GM06990 (cell line): ENCODE measurements around the gene MRPL10.

Source experiments
- DNase-seq: peaks from one replicate; pipeline ENCODE4 v3.0.0-alpha.2; 2011; ENCODE audit not compliant: insufficient read length; ENCODE audit errors: extremely low read depth
- H3K27me3 ChIP-seq: replicated peaks from 2 replicates; pipeline ENCODE4 v1.6.0; 2011; ENCODE audit warnings: low read length; ENCODE audit not compliant: control insufficient read depth, insufficient read depth
- H3K36me3 ChIP-seq: 2 replicates; pipeline ENCODE4 v1.5.1; 2011; ENCODE audit warnings: low read length; ENCODE audit not compliant: control insufficient read depth, insufficient read depth
- H3K4me3 ChIP-seq: replicated peaks from 2 replicates; pipeline ENCODE4 v1.5.1; 2011; ENCODE audit warnings: low read depth, mild to moderate bottlenecking, control low read depth, low read length
- CTCF ChIP-seq: IDR thresholded peaks from 2 replicates; pipeline ENCODE4 v1.5.1; 2011; ENCODE audit warnings: low read length, control low read depth, mild to moderate bottlenecking, inconsistent platforms; ENCODE audit not compliant: insufficient read depth, poor library complexity, severe bottlenecking

MRPL10 gene

DNA sequence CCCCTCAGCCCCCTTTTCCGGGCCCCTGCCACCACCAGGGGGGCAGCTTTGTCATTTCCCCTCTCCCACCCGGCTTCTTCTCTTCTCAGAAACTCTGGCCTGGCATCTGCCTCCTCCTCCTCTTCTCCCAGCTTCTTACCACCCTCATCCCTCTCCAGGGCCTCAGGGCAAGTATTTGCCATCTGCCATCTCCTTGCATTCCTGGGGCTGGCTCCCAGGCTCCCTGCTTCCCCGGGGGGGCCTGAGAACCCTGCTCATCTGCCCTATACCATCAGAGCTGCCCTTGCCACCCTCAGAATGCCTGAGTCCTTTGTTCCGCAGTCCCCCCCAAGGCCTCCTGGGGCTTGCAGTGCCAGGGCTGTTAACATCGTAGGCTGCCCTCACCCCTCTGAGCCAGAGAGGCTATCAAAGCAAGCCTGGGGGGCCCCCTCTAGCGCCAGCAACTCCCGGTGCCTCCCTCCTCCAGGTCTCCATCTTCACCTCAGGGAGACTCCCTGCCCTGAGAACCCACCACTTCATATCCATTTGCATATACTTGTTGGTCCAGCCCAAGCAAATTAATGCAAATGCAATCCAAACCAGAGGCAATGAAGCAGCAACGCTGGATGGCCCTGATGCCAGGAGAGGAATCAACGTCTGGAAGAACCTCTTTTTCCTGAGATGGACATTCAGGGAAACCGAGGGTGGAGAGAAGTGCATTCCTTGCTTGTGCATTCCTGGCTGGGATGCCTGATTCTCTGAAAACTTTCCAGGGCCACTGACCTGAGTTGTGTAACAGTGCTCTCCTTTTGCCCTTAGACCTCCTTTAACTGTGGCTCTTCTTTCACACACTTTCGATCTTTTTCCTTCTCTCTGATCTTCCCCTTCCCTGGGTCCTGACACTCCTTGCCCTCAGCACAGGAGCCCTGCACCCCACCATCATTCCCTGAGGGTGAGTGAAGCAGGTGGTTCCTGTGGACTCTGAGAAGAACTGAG is 44.0 kb upstream of the MRPL10 start:
- TF ChIP-seq CTCF = no peak
- H3K36me3 ChIP-seq = no peaks in the 10 kb centered on the region
- no peak for DNase-seq
- peaks cover 6% of the 10 kb centered on the region for H3K27me3 ChIP-seq
- no peak overlapping the region for H3K4me3 ChIP-seq

- no peak for DNase-seq
- Histone ChIP-seq H3K4me3 (no peak overlapping the region), H3K27me3 (peaks cover 5% of the 10 kb centered on the region), H3K36me3 (no peaks in the 10 kb centered on the region)
- no peak for TF ChIP-seq CTCF
Observed at GRCh38 chr17:47873200-47874090, 42.1 kb upstream of the MRPL10 start.

GRCh38 chr17:47872651-47873161 is 41.4 kb upstream of the MRPL10 start:
- Histone ChIP-seq H3K27me3 (peaks cover 7% of the 10 kb centered on the region), H3K4me3 (no peak overlapping the region), H3K36me3 (no peaks in the 10 kb centered on the region)
- no peak for TF ChIP-seq CTCF
- DNase-seq = no peak

DNA sequence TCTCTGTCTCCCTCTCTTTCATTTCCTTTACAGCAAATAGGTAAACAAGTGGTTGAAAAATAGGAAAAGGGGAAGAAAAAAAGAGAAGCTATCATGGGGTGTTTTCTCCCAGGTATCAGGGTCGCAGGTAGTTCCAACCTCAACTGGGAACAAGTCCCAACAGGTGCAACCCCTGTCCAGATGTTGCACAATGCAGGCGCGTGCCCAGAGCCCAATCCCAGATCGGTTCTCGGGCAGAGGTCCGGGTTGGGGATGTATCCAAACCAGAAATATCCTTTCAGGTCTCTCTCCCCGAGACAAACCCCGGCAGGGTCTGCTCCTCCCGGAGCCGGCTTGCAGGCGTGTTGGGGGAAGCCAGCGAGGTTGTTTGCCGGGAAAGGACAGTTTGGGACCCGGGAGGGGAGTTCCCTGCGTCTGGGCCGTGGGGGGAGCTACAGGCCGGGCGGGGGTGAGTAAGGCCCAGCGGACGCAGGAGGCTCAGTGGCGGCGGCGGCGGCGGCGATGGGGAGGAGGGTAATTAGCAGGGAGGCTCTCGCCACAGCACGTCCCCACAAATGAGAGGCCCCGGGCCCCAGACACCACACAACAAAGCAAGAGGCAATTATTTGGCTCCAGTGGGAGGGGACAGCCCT is 40.8 kb upstream of the MRPL10 start:
- H3K27me3 ChIP-seq = peaks cover 3% of the 10 kb centered on the region
- TF ChIP-seq CTCF = no peak
- no peak overlapping the region for H3K4me3 ChIP-seq
- H3K36me3 ChIP-seq = no peaks in the 10 kb centered on the region
- DNase-seq = no peak

DNA sequence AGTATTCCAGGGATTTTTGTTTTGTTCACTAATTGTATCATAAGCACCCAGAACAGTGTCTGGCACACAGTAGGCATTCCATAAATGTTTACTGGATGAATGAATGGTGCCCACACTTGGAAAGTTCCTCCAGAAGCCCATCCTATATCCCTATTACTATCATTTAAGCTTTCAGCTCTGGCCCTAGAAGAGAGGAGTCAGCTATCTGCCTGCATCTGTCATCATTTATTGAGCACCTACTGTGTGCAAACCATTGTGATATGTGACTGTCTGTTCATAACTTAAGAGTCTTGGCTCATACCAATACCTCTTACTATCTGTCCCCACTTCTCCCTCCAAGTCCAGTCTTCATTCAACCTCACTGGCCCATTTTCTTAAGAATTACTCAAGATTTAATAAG is 39.7 kb upstream of the MRPL10 start:
- peaks cover 3% of the 10 kb centered on the region for H3K27me3 ChIP-seq
- no peak overlapping the region for H3K4me3 ChIP-seq
- DNase-seq = no peak
- H3K36me3 ChIP-seq = no peaks in the 10 kb centered on the region
- no peak for TF ChIP-seq CTCF
